WTC11 (cell line): ENCODE data around the gene INPP5A. TPM values are rescaled to one million over a fixed set of nuclear protein-coding genes. Genes with fewer than 3 reads are reported as not detected.

ENCODE experiments used
- ATAC-seq: fragments of 200-7000 bp; cut with Tn5 transposase; 2 replicates; pipeline ENCODE4 v1.10.0; 2021; ENCODE audit warnings: mild to moderate bottlenecking, moderate library complexity
- CTCF ChIA-PET: fragments of 300-600 bp; sonication (Branson Sonifier 250); formaldehyde crosslinking; loops from one replicate; lab custom pipeline; 2021; ENCODE audit warnings: antibody characterized with exemption; lab: Charles Lee
- POLR2A ChIA-PET: fragments of 350-600 bp; sonication (Branson Sonifier 250); formaldehyde crosslinking; loops from one replicate; lab custom pipeline; 2021; ENCODE audit warnings: antibody characterized with exemption; lab: Charles Lee
- DNase-seq: peaks from one replicate; pipeline ENCODE4 v3.0.0; 2021; ENCODE audit warnings: low spot score
- H3K27ac Mint-ChIP-seq: 2 replicates; pipeline ENCODE4 v1.8.0; 2021; ENCODE audit warnings: mixed read lengths
- H3K27me3 Mint-ChIP-seq: 2 replicates; pipeline ENCODE4 v1.8.0; 2021; ENCODE audit warnings: low read depth, mild to moderate bottlenecking, moderate library complexity, mixed read lengths
- H3K36me3 Mint-ChIP-seq: 2 replicates; pipeline ENCODE4 v1.8.0; 2021; ENCODE audit warnings: mixed read lengths
- H3K4me1 Mint-ChIP-seq: 2 replicates; pipeline ENCODE4 v1.8.0; 2022; ENCODE audit warnings: mixed read lengths
- H3K4me3 Mint-ChIP-seq: 2 replicates; pipeline ENCODE4 v1.8.0; 2021; ENCODE audit warnings: mild to moderate bottlenecking, moderate library complexity, mixed read lengths
- H3K9me3 Mint-ChIP-seq: 2 replicates; pipeline ENCODE4 v1.8.0; 2021; ENCODE audit warnings: mixed read lengths
- ELF4 ChIP-seq: sonication (generic); formaldehyde crosslinking; IDR thresholded peaks from 2 replicates; pipeline ENCODE4 v1.8.1; 2022; ENCODE audit warnings: low read depth, mild to moderate bottlenecking, moderate library complexity, missing genetic modification reagents
- HMGXB4 ChIP-seq: sonication (generic); formaldehyde crosslinking; IDR thresholded peaks from 2 replicates; pipeline ENCODE4 v1.8.1; 2023; ENCODE audit warnings: mild to moderate bottlenecking, moderate library complexity, missing genetic modification reagents
- JAZF1 ChIP-seq: fragments of 250-450 bp; sonication (Bioruptor Pico); IDR thresholded peaks from 2 replicates; pipeline ENCODE4 v1.9.0; 2021; ENCODE audit warnings: moderate library complexity, mild to moderate bottlenecking, inconsistent platforms
- MYBL2 ChIP-seq: sonication (generic); formaldehyde crosslinking; IDR thresholded peaks from 2 replicates; pipeline ENCODE4 v1.8.1; 2023; ENCODE audit warnings: mild to moderate bottlenecking, moderate library complexity, missing genetic modification reagents
- NR3C1 ChIP-seq: sonication (generic); formaldehyde crosslinking; conservative IDR thresholded peaks from 2 replicates; pipeline ENCODE4 v1.8.1; 2023; ENCODE audit warnings: low read depth, mild to moderate bottlenecking, missing genetic modification reagents
- PREB ChIP-seq: sonication (generic); formaldehyde crosslinking; IDR thresholded peaks from 2 replicates; pipeline ENCODE4 v1.8.1; 2022; ENCODE audit warnings: mild to moderate bottlenecking, missing genetic modification reagents, moderate library complexity, borderline replicate concordance
- RELA ChIP-seq: sonication (generic); formaldehyde crosslinking; IDR thresholded peaks from 2 replicates; pipeline ENCODE4 v1.8.1; 2022; ENCODE audit warnings: missing genetic modification reagents, mild to moderate bottlenecking, borderline replicate concordance
- STAT6 ChIP-seq: sonication (generic); formaldehyde crosslinking; conservative IDR thresholded peaks from 2 replicates; pipeline ENCODE4 v1.8.1; 2023; ENCODE audit warnings: mild to moderate bottlenecking, low read depth, missing genetic modification reagents, moderate library complexity
- TEAD1 ChIP-seq: sonication (generic); formaldehyde crosslinking; IDR thresholded peaks from 2 replicates; pipeline ENCODE4 v1.8.0; 2022; ENCODE audit warnings: mild to moderate bottlenecking, missing genetic modification reagents
- ZMAT4 ChIP-seq: fragments of 250-450 bp; sonication (Bioruptor Pico); IDR thresholded peaks from 2 replicates; pipeline ENCODE4 v1.9.0; 2021; ENCODE audit warnings: mild to moderate bottlenecking
- ZNF121 ChIP-seq: sonication (generic); formaldehyde crosslinking; IDR thresholded peaks from 2 replicates; pipeline ENCODE4 v1.8.0; 2023; ENCODE audit warnings: missing genetic modification reagents
- ZNF263 ChIP-seq: sonication (generic); formaldehyde crosslinking; IDR thresholded peaks from 2 replicates; pipeline ENCODE4 v1.8.1; 2022; ENCODE audit warnings: low read depth, mild to moderate bottlenecking, moderate library complexity, missing genetic modification reagents
- ZNF425 ChIP-seq: fragments of 250-450 bp; sonication (Bioruptor Pico); conservative IDR thresholded peaks from 2 replicates; pipeline ENCODE4 v1.9.0; 2021; ENCODE audit warnings: mild to moderate bottlenecking
- total RNA-seq: library from RNA; stranded (reverse); gene quantifications from 3 replicates; pipeline ENCODE4 v1.2.3, GENCODE V29; 2021

Gene INPP5A
- total RNA-seq, 1 experiment from 2014 or later, result 22.1 TPM

- Mint-ChIP-seq H3K9me3 (no peaks in the 10 kb centered on the region), H3K36me3 (no peaks in the 10 kb centered on the region), H3K4me3 (no peak overlapping the region), H3K27me3 (no peaks in the 10 kb centered on the region), H3K4me1 (peaks cover 8% of the 10 kb centered on the region)
- ATAC-seq (no peak), DNase-seq (no peak)
- ChIA-PET CTCF (no interaction called here), POLR2A (no interaction called here)
- TF ChIP-seq ZNF121 (CRISPR knock-in tag), result peak; percentile 75
- no peak for TF ChIP-seq NR3C1 (CRISPR knock-in tag)
- TF ChIP-seq, all 79 proteins: peak for 1
- H3K27ac Mint-ChIP-seq, result no peak overlapping the region; the same call in 1 of the 2 replicates
Measured at GRCh38 chr10:132548869-132549268, 11.3 kb downstream of the INPP5A start.

GRCh38 chr10:132549371-132549770 lies 11.8 kb downstream of the INPP5A start:
- CTCF ChIA-PET, result no interaction called here
- POLR2A ChIA-PET, result no interaction called here
- no peak overlapping the region for H3K27ac Mint-ChIP-seq
- H3K4me3 Mint-ChIP-seq, result no peak overlapping the region
- ATAC-seq (no peak), DNase-seq (no peak)
- H3K4me1 Mint-ChIP-seq, result peaks cover 6% of the 10 kb centered on the region
- no peak for TF ChIP-seq TEAD1 (CRISPR knock-in tag)
- no peaks in the 10 kb centered on the region for H3K9me3 Mint-ChIP-seq
- no peaks in the 10 kb centered on the region for H3K27me3 Mint-ChIP-seq
- no peaks in the 10 kb centered on the region for H3K36me3 Mint-ChIP-seq

- H3K9me3 Mint-ChIP-seq, result no peaks in the 10 kb centered on the region
- ChIA-PET POLR2A (no interaction called here), CTCF (interaction anchor here (1.2 kb wide), 1 partner anchor 10 kb away, joined by 3 read pairs; no protein-coding TSS in a partner anchor)
- DNase-seq, result no peak
- H3K27ac Mint-ChIP-seq, result no peak overlapping the region
- H3K27me3 Mint-ChIP-seq, result no peaks in the 10 kb centered on the region
- no peaks in the 10 kb centered on the region for H3K4me1 Mint-ChIP-seq
- H3K4me3 Mint-ChIP-seq, result no peak overlapping the region
- TF ChIP-seq RELA (CRISPR knock-in tag) (no peak), STAT6 (CRISPR knock-in tag) (no peak), ZMAT4 (no peak), ZNF121 (CRISPR knock-in tag) (no peak), ZNF263 (no peak), PREB (no peak), MYBL2 (no peak), ELF4 (CRISPR knock-in tag) (no peak), ZNF425 (CRISPR knock-in tag) (no peak), HMGXB4 (CRISPR knock-in tag) (no peak), JAZF1 (no peak)
- no peak for ATAC-seq
- no peaks in the 10 kb centered on the region for H3K36me3 Mint-ChIP-seq
Measured at GRCh38 chr10:132550366-132551092, 12.9 kb downstream of the INPP5A start.
